H9 (cell line): ENCODE measurements around the gene EML2. TPM values are rescaled to one million over a fixed set of nuclear protein-coding genes. Genes with fewer than 3 reads are reported as not detected.

ENCODE experiments used
- DNase-seq: peaks from one replicate; pipeline ENCODE4 v3.0.0-alpha.2; 2017
- H2AFZ ChIP-seq: one replicate; pipeline ENCODE4 v1.6.1; 2013; ENCODE audit warnings: mild to moderate bottlenecking, low read length, control low read depth, moderate library complexity
- H2AK5ac ChIP-seq: 2 replicates; pipeline ENCODE4 v1.6.1; 2013; ENCODE audit warnings: low read length, control low read depth, mixed read lengths; ENCODE audit not compliant: insufficient read length
- H2BK120ac ChIP-seq: one replicate; pipeline ENCODE4 v1.6.1; 2013; ENCODE audit warnings: low read depth, mild to moderate bottlenecking, low read length, control low read depth, inconsistent platforms; ENCODE audit not compliant: poor library complexity, severe bottlenecking
- H2BK12ac ChIP-seq: 2 replicates; pipeline ENCODE4 v1.6.1; 2013; ENCODE audit warnings: low read length, control low read depth, mixed read lengths, low read depth; ENCODE audit not compliant: insufficient read length
- H2BK15ac ChIP-seq: 2 replicates; pipeline ENCODE4 v1.6.1; 2013; ENCODE audit warnings: low read depth, low read length, control low read depth
- H2BK20ac ChIP-seq: one replicate; pipeline ENCODE4 v1.6.1; 2013; ENCODE audit warnings: low read depth, mild to moderate bottlenecking, low read length, control low read depth, inconsistent platforms; ENCODE audit not compliant: poor library complexity, severe bottlenecking
- H2BK5ac ChIP-seq: 2 replicates; pipeline ENCODE4 v1.6.1; 2013; ENCODE audit warnings: low read length, control low read depth, mixed read lengths; ENCODE audit not compliant: insufficient read length
- H3K14ac ChIP-seq: 2 replicates; pipeline ENCODE4 v1.6.1; 2013; ENCODE audit warnings: low read length, control low read depth; ENCODE audit not compliant: insufficient read depth
- H3K18ac ChIP-seq: 2 replicates; pipeline ENCODE4 v1.6.1; 2013; ENCODE audit warnings: low read depth, mild to moderate bottlenecking, mixed read lengths, low read length, control low read depth; ENCODE audit not compliant: insufficient read length
- H3K23ac ChIP-seq: 2 replicates; pipeline ENCODE4 v1.6.1; 2013; ENCODE audit warnings: low read length, control low read depth, mixed read lengths, low read depth; ENCODE audit not compliant: insufficient read length
- H3K23me2 ChIP-seq: 2 replicates; pipeline ENCODE4 v1.6.1; 2013; ENCODE audit warnings: low read depth, mild to moderate bottlenecking, mixed read lengths, low read length, control low read depth; ENCODE audit not compliant: insufficient read length, poor library complexity, severe bottlenecking
- H3K27ac ChIP-seq: 2 replicates; pipeline ENCODE4 v1.5.1; 2013; ENCODE audit warnings: low read length, control low read depth, mixed read lengths, low read depth; ENCODE audit not compliant: insufficient read length
- H3K27me3 ChIP-seq: 2 replicates; pipeline ENCODE4 v1.6.1; 2013; ENCODE audit warnings: low read length, control low read depth, inconsistent platforms; ENCODE audit not compliant: insufficient read depth
- H3K4ac ChIP-seq: 2 replicates; pipeline ENCODE4 v1.6.1; 2013; ENCODE audit warnings: low read depth, mild to moderate bottlenecking, control low read depth, inconsistent platforms, low read length, moderate library complexity
- H3K4me1 ChIP-seq: 2 replicates; pipeline ENCODE4 v1.6.1; 2013; ENCODE audit warnings: low read length, control low read depth, inconsistent platforms; ENCODE audit not compliant: insufficient read depth
- H3K4me2 ChIP-seq: 2 replicates; pipeline ENCODE4 v1.6.1; 2013; ENCODE audit warnings: low read length, control low read depth, mixed read lengths; ENCODE audit not compliant: insufficient read length, insufficient read depth
- H3K56ac ChIP-seq: 2 replicates; pipeline ENCODE4 v1.6.1; 2013; ENCODE audit warnings: low read depth, mild to moderate bottlenecking, mixed read lengths, low read length, control low read depth; ENCODE audit not compliant: insufficient read length
- H3K79me1 ChIP-seq: 2 replicates; pipeline ENCODE4 v1.6.1; 2013; ENCODE audit warnings: low read depth, mild to moderate bottlenecking, moderate library complexity, low read length, control low read depth, inconsistent platforms; ENCODE audit not compliant: insufficient read depth, poor library complexity, severe bottlenecking
- H3K79me2 ChIP-seq: 2 replicates; pipeline ENCODE4 v1.6.1; 2013; ENCODE audit warnings: low read length, control low read depth, inconsistent platforms; ENCODE audit not compliant: insufficient read depth
- H3K9ac ChIP-seq: 2 replicates; pipeline ENCODE4 v1.6.1; 2013; ENCODE audit warnings: low read length, control low read depth, mixed read lengths; ENCODE audit not compliant: insufficient read length; ENCODE audit errors: extremely low read depth
- H3K9me3 ChIP-seq: one replicate; pipeline ENCODE4 v1.6.1; 2013; ENCODE audit warnings: low read depth, low read length, inconsistent platforms; ENCODE audit not compliant: control insufficient read depth
- H3T11ph ChIP-seq: one replicate; pipeline ENCODE4 v1.6.1; 2013; ENCODE audit warnings: mild to moderate bottlenecking, low read length, control low read depth, inconsistent platforms
- H4K20me1 ChIP-seq: one replicate; pipeline ENCODE4 v1.6.1; 2013; ENCODE audit not compliant: control insufficient read depth, insufficient read length, insufficient read depth
- H4K5ac ChIP-seq: 2 replicates; pipeline ENCODE4 v1.6.1; 2013; ENCODE audit warnings: low read depth, mild to moderate bottlenecking, mixed read lengths, low read length, control low read depth; ENCODE audit not compliant: insufficient read length
- H4K8ac ChIP-seq: replicated peaks from 2 replicates; pipeline ENCODE4 v1.6.1; 2013; ENCODE audit warnings: low read length, control low read depth, mixed read lengths, low read depth; ENCODE audit not compliant: insufficient read length
- H4K91ac ChIP-seq: 2 replicates; pipeline ENCODE4 v1.6.1; 2013; ENCODE audit warnings: low read depth, mild to moderate bottlenecking, moderate library complexity, mixed read lengths, low read length, control low read depth; ENCODE audit not compliant: insufficient read length
- H3K27ac Mint-ChIP-seq, 3 experiments: 2 replicates in 2 of 3; 3 replicates in 1 of 3; pipeline ENCODE4 v1.8.0; 2020 to 2021; ENCODE audit warnings: mixed read lengths in 3 of 3, mild to moderate bottlenecking in 1 of 3, moderate library complexity in 1 of 3
- H3K27me3 Mint-ChIP-seq: 2 replicates; pipeline ENCODE4 v1.8.0; 2021; ENCODE audit warnings: low read depth, mild to moderate bottlenecking, moderate library complexity, mixed read lengths
- H3K36me3 Mint-ChIP-seq, 3 experiments: 2 replicates in 2 of 3; 3 replicates in 1 of 3; pipeline ENCODE4 v1.8.0; 2020 to 2021; ENCODE audit warnings: low read depth in 3 of 3, mixed read lengths in 3 of 3; ENCODE audit not compliant: insufficient read depth in 1 of 3
- H3K4me1 Mint-ChIP-seq, 2 experiments: 2 replicates each; pipeline ENCODE4 v1.8.0; 2020; ENCODE audit warnings: mixed read lengths in 2 of 2
- H3K4me3 Mint-ChIP-seq, 2 experiments: 2 replicates in 1 of 2; 3 replicates in 1 of 2; pipeline ENCODE4 v1.8.0; 2020 to 2021; ENCODE audit warnings: mild to moderate bottlenecking in 2 of 2, mixed read lengths in 2 of 2, moderate library complexity in 1 of 2
- H3K9me3 Mint-ChIP-seq, 2 experiments: 2 replicates in 1 of 2; 3 replicates in 1 of 2; pipeline ENCODE4 v1.8.0; 2020; ENCODE audit warnings: mild to moderate bottlenecking in 2 of 2, mixed read lengths in 2 of 2, moderate library complexity in 1 of 2
- WGBS: extraction: QIAGEN DNeasy Blood & Tissue Kit; methylation state at CpG from one replicate; pipeline ENCODE4 v1.1.7; 2013; ENCODE audit warnings: missing lambda C conversion rate, low lambda C conversion rate, mixed read lengths; ENCODE audit not compliant: insufficient read length; ENCODE audit errors: extremely low coverage; 5-methylcytosine and 5-hydroxymethylcytosine counted together
- total RNA-seq: library from RNA; stranded (reverse); gene quantifications from 2 replicates; pipeline ENCODE4 v1.2.1, GENCODE V29; 2021
- TF ChIP-seq, protein P1 (sequence below): fragments of 200-600 bp; sonication (generic); conservative IDR thresholded peaks from 3 replicates; pipeline ENCODE4 v1.8.0; 2021; ENCODE audit warnings: antibody characterized with exemption, mild to moderate bottlenecking

Gene EML2
- total RNA-seq, 1 experiment from 2014 or later = 22.6 TPM

DNA sequence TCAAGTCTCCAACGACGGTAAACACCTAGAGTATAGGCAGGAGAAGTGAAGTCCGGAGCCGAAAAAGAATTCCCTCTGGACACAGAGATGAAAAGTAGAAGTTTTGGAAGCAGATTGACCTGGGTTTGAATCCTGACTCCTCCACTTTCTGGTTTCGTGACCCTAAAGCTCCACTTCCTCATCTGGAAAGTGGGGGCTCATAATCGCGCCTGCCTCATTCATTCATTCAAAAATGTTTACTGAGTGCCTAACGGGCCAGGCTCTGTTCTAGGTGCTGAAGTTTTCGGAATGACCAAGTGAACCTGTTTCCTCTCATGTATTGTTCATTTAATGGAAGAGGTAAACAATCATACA, 7.1 kb upstream of the EML2 start:
- Histone ChIP-seq H3K14ac (no peak overlapping the region), H2AK5ac (no peak overlapping the region), H2BK15ac (no peak overlapping the region), H4K20me1 (no peaks in the 10 kb centered on the region), H3K9me3 (no peaks in the 10 kb centered on the region), H4K5ac (no peak overlapping the region), H3K9ac (no peak overlapping the region), H3K27me3 (no peaks in the 10 kb centered on the region), H2BK12ac (no peak overlapping the region), H4K8ac (no peak overlapping the region), H2BK20ac (no peak overlapping the region), H3K18ac (no peak overlapping the region), H3K27ac (no peak overlapping the region), H3K4ac (no peak overlapping the region), H4K91ac (no peak overlapping the region), H3K4me2 (peak overlapping the region; percentile 29), H3K23ac (no peak overlapping the region), H2AFZ (peak overlapping the region; percentile 43), H3K56ac (no peak overlapping the region), H2BK5ac (no peak overlapping the region), H2BK120ac (no peak overlapping the region), H3K79me2 (no peaks in the 10 kb centered on the region), H3K79me1 (no peaks in the 10 kb centered on the region), H3K4me1 (peaks cover 3% of the 10 kb centered on the region; the same call in 1 of the 2 replicates), H3K23me2 (peaks cover 12% of the 10 kb centered on the region), H3T11ph (no peak overlapping the region)
- H3K4me1 Mint-ChIP-seq = peaks cover 22 to 30% of the 10 kb centered on the region in 2 experiments
- H3K9me3 Mint-ChIP-seq = peaks cover 3 to 6% of the 10 kb centered on the region in 2 experiments; a peak in 3 of 5 replicates
- no peak for DNase-seq
- peaks cover 15% of the 10 kb centered on the region for H3K27me3 Mint-ChIP-seq
- H3K27ac Mint-ChIP-seq = no peak overlapping the region; a peak in 1 of 7 replicates
- H3K4me3 Mint-ChIP-seq = peak overlapping the region; percentile 63 to 87
- WGBS = no CpG with 5 or more reads among the region's 9 CpGs
- H3K36me3 Mint-ChIP-seq = no peaks in the 10 kb centered on the region
- TF ChIP-seq, protein P1, sequence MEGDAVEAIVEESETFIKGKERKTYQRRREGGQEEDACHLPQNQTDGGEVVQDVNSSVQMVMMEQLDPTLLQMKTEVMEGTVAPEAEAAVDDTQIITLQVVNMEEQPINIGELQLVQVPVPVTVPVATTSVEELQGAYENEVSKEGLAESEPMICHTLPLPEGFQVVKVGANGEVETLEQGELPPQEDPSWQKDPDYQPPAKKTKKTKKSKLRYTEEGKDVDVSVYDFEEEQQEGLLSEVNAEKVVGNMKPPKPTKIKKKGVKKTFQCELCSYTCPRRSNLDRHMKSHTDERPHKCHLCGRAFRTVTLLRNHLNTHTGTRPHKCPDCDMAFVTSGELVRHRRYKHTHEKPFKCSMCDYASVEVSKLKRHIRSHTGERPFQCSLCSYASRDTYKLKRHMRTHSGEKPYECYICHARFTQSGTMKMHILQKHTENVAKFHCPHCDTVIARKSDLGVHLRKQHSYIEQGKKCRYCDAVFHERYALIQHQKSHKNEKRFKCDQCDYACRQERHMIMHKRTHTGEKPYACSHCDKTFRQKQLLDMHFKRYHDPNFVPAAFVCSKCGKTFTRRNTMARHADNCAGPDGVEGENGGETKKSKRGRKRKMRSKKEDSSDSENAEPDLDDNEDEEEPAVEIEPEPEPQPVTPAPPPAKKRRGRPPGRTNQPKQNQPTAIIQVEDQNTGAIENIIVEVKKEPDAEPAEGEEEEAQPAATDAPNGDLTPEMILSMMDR = no peak
